GM21381 (cell line): ENCODE data around the gene LRRC26.
A peak's percentile ranks its signal among the peaks of the same experiment; 100 is the strongest.

ENCODE experiments used
- ATAC-seq: cut with Tn5 transposase; IDR thresholded peaks from one replicate; pipeline ENCODE4 v1.9.1; 2021; ENCODE audit warnings: mild to moderate bottlenecking, moderate library complexity; ENCODE audit not compliant: unreplicated experiment

Gene LRRC26

GRCh38 chr9:137157618-137158415 lies 12.0 kb downstream of the LRRC26 start:
- no peak for ATAC-seq

- ATAC-seq: no peak
Observed at GRCh38 chr9:137156567-137157375, 13.1 kb downstream of the LRRC26 start.

DNA sequence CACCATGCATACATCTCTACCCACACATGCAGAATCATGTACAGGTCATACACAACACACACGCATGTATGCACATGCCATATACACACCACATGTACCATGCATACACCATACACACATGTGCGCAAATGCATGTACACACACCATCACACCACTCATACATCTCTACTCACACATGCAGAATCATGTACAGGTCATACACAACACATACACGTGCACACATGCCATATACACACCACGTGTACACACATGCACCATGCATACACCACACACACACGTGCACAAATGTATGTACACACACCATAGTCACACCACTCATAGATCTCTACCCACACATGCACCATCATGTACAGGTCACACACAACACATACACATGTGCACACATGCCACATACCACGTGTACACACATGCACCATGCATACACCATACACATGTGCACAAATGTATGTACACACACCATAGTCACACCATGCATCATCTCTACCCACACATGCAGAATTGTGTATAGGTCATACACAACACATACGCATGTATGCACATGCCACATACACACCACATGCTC lies 16.9 kb downstream of the LRRC26 start:
- no peak for ATAC-seq

DNA sequence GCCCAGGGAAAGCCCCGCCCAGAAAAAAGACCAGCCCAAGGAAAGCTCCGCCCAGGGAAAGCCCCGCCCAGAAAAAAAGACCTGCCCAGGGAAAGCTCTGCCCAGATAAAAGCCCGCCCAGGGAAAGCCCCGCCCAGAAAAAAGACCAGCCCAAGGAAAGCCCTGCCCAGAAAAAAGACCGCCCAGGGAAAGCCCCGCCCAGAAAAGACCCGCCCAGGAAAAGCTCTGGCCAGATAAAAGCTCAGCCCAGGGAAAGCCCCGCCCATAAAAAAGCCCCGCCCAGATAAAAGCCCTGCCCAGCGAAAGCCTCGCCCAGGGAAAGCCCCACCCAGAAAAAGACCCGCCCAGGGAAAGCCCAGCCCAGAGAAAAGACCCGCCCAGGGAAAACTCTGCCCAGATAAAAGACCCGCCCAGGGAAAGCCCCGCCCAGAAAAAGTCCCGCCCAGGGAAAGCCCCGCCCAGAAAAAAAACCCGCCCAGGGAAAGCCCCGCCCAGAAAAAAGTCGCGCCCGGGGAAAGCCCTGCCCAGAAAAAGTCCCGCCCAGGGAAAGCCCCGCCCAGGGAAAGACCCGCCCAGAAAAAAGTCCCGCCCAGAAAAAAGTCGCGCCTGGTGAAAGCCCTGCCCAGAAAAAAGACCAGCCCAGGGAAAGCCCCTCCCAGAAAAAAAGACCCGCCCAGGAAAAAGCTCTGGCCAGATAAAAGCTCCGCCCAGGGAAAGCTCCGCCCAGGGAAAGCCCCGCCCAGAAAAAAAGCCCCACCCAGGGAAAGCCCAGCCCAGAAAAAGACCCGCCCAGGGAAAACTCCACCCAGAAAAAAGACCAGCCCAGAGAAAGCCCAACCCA lies 19.0 kb downstream of the LRRC26 start:
- peak; percentile 48 for ATAC-seq

GRCh38 chr9:137149942-137150616 lies 19.8 kb downstream of the LRRC26 start:
- peak; percentile 31 for ATAC-seq

DNA sequence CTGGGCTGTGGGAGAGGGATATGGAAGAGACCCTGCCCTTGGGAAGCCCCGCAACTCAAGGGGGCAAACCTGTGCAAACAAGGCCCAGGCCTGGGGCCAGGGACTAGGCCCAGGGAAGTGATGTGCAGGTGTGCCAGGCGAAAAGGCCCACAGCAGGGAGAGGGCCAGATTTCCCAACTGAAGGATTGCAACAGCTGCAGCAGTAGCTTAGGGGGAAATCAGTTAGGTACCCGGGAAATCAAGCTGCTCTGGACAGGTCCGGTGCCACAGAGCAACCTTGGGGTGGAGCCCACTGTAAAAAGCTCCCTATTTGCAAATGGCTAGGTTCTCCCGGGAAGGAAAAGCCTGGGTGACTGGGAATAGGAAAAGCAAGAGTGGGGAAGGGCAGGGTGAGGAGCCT lies 20.5 kb downstream of the LRRC26 start:
- ATAC-seq: no peak

DNA sequence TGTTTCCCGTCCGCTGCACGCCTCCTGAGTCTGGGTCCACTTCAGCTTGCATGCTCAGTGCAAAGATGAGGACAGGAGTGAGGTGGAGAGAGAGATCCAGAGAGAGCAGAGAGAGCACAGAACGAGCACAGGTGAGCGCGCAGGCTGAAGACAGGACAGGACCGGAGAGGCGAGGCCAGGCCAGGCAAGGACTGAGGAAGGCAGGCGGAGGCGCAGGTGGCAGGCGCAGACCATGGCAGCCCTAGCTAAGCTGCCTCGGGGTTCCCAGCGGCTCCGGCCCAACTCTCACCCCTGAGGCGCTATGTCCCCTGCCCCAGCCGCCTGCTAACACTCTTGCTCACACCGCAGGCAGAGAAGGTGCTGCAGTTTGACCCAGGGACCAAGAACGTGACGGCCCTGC lies 21.2 kb downstream of the LRRC26 start:
- ATAC-seq: no peak

DNA sequence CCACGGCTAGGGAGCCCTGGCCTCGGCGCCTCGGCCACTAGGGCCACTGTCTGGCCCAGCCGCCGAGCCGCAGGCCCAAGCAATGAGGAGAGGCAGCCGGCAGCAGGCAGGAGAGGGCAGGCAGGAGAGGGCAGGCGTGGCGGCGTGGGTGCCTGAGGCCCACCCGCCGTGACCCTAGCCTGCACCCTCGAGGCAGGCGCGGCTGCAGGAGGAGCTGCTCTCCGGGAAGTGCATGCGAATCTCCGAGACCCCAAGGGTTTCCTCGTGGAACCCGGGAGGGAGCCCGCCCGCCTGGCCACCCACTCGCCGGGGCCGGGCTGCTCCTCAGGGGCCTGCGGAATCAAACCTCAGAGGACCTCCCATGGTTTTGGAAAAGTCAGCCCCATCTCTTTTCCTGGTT lies 21.6 kb downstream of the LRRC26 start:
- ATAC-seq: no peak

DNA sequence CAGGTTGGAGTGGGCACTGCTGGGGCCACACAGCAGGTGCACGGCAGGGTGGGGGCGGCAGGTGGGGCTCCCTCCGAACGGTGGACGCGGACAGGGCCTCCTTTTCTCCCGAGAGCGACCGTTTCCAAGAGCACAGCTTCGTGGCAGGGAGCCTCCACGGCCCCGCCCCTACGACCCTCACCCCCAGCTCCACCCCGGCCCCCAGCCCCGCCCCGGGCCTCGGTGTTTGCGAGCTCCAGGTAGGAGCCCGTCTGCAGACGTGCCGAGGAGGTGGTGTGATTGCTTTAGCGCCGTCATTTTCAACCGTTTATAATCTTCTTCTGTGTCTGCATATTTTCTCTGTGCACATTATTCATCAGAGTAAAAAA lies 22.1 kb downstream of the LRRC26 start:
- ATAC-seq: no peak

GRCh38 chr9:137147091-137147792 lies 22.6 kb downstream of the LRRC26 start:
- ATAC-seq: no peak

DNA sequence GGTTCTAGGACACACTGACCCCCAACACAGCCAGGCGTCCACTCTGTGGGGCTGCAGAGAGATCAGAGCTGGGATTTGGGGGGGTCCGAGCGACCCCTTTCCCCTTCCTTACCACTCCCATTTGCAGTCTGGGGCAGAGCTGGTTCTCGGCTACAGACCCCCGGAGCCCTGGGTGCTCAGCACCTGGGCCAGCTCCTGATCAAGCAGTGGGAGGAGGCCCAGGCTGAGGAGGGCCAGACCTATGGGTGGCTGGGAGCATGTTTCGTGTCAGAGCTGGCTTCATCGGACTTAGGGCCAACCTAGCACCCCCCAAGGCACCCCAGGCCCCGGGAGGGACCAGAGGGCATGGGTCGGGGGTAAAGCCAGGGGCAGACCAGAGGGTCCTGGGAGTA lies 23.3 kb downstream of the LRRC26 start:
- ATAC-seq: no peak

DNA sequence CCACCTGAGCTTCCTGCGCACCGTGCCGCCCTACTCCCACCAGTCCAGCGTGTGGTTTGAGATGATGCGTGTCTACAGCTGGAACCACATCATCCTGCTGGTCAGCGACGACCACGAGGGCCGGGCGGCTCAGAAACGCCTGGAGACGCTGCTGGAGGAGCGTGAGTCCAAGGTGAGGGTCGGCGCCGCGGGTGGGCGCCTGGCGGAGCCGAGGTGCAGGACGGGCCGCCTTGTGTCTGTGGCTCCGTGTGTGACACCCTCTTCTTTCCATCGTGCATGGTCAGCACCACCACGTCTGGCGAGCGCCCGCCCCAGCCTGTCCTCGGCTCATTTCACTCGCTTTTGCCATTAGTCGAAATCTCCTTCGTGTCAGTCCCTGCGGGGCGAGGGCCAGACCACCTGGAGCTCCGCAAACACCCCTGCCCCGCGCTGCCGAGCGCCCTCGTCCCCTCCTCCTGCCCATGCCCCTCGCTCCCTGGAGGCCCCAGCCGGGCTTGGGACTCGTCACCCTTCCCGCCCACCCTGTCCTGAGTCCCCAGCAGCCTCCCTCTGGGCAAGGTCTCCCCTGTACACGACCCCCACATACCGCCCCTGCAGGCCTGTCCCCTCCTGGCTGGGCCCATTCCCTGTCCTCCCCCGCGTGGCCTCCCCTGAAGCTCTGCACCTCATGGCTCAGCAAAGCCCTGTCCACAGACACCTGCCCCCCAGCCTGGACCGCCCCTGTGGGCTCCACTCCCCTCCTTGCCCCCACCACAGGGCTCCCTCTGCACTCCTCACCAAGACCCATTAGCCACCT lies 23.9 kb downstream of the LRRC26 start:
- no peak for ATAC-seq

DNA sequence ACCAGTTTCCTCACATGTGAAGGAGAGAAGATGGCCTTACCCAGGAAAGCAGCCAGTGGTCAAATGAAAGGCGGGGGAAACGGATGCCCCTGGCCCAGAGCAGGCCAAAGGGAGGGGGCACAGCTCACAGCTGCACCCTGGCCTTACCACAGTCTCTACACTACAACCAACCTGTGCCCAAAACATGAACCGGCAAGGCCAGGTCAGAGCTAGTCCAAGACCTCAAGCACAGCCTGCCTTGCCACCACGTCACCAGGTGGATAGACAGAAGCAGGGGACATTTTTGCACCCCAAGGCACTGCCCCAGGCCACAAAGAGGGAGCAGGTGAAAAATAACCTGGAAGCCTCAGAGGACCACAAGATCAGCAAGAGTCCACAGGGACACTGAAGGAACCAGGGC lies 26.4 kb downstream of the LRRC26 start:
- no peak for ATAC-seq

GRCh38 chr9:137141976-137142936 lies 27.6 kb downstream of the LRRC26 start:
- ATAC-seq: no peak

DNA sequence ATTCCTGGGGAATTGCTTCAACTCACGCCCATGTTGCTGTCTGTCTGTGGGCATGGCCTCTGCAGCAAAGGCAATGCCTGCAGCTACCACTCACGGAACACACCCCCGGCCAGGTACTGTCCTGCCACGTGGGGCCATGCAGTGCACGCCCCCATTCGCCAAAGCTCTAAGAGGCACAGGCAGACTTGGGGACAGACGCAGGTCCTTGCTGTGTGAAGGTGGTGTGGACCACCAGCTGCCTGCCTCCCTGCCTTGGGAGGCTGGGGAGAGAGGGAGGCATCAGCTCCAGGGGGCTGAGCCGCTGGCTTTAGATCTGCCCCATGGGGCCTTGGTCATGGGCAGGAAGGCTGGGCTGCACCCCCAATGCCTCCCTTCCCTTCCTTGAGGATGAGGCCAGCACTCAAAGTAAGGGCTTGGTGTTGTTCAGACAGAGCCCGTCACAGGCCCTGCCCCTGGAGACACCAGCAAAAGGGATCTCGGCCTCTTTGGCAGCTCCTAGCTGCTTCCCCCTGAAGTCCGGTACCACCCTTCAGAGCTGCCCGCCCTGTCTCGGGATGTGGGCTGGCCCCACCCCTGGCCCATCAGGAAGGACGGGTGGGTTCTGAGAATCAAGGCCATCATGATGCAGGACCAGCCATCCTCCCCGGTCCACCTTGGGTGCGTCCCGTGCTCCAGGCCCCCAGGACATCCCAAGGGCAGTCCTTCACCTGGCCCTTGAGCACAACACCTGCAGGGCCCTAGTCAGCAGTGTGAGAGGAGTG lies 28.6 kb downstream of the LRRC26 start:
- ATAC-seq: no peak

- ATAC-seq: no peak
Observed at GRCh38 chr9:137140151-137141012, 29.5 kb downstream of the LRRC26 start.
